HCT116 (cell line): ENCODE results near the gene SLC22A2. TPM values are rescaled to one million over a fixed set of nuclear protein-coding genes. Genes with fewer than 3 reads are reported as not detected.

Experiments used
- ATAC-seq: fragments of 200-7000 bp; cut with Tn5 transposase; 2 replicates; pipeline ENCODE4 v1.9.1; 2020; ENCODE audit warnings: mild to moderate bottlenecking, moderate library complexity
- BruUV-seq: library from RNA; stranded (reverse); fragments of 400-500 nt; replicated peaks from 2 replicates; lab custom pipeline; 2021; lab: Mats Ljungman, UMichigan
- CTCF ChIA-PET: fragments of 300-600 bp; sonication (Branson Sonifier 250); formaldehyde crosslinking; loops from one replicate; lab custom pipeline; 2021; ENCODE audit warnings: antibody characterized with exemption; lab: Charles Lee
- POLR2A ChIA-PET: fragments of 300-600, 350-600 bp; sonication (Branson Sonifier 250); formaldehyde crosslinking; loops from one replicate; lab custom pipeline; 2021; ENCODE audit warnings: antibody characterized with exemption; lab: Charles Lee
- RAD21 ChIA-PET, 2 experiments: fragments of 300-600 bp; sonication (Branson Sonifier 250); formaldehyde crosslinking; loops; one replicate each; lab custom pipeline; 2023; ENCODE audit warnings: low total read pairs in 2 of 2; ENCODE audit not compliant: uncharacterized antibody in 2 of 2, unreplicated experiment in 2 of 2, low non-redundant PET in 1 of 2; lab: Charles Lee
- DNase-seq: peaks from one replicate; pipeline ENCODE4 v3.0.0-alpha.2; 2010; ENCODE audit warnings: low read depth, low spot score
- H2AFZ ChIP-seq: fragments of 200-600 bp; shearing (Covaris generic), sonication (generic); 2 replicates; pipeline ENCODE4 v1.6.1; 2017; ENCODE audit warnings: low read depth, mixed run types, mixed read lengths, antibody characterized with exemption, low read length; ENCODE audit not compliant: poor library complexity, severe bottlenecking
- H3K27ac ChIP-seq: 2 replicates; pipeline ENCODE4 v1.5.1; 2012; ENCODE audit warnings: low read depth, low read length
- H3K27me3 ChIP-seq: fragments of 200-600 bp; sonication (generic); 2 replicates; pipeline ENCODE4 v1.6.1; 2016; ENCODE audit warnings: mixed run types, low read length, mixed read lengths; ENCODE audit not compliant: insufficient read depth
- H3K36me3 ChIP-seq, 2 experiments: fragments of 200-500 bp in 1 of 2; fragments of 200-600 bp in 1 of 2; sonication (Bioruptor generic) in 1 of 2; sonication (generic) in 1 of 2; 2 replicates each; pipeline versions ENCODE4 v1.5.1 to v1.6.1; 2014 to 2016; ENCODE audit warnings: low read length in 2 of 2, inconsistent platforms in 1 of 2, mixed read lengths in 1 of 2, mixed run types in 1 of 2; ENCODE audit not compliant: insufficient read depth in 2 of 2, control insufficient read depth in 1 of 2
- H3K4me1 ChIP-seq, 2 experiments: fragments of 200-600 bp in 1 of 2; sonication (generic) in 1 of 2; 2 replicates each; pipeline versions ENCODE4 v1.5.1 to v1.6.1; 2012 to 2017; ENCODE audit warnings: low read length in 2 of 2, inconsistent platforms in 1 of 2, mild to moderate bottlenecking in 1 of 2, mixed read lengths in 1 of 2, mixed run types in 1 of 2, moderate library complexity in 1 of 2; ENCODE audit not compliant: insufficient read depth in 2 of 2, control insufficient read depth in 1 of 2
- H3K4me2 ChIP-seq: fragments of 200-600 bp; sonication (generic); 2 replicates; pipeline ENCODE4 v1.6.1; 2017; ENCODE audit warnings: mixed run types, low read length, mixed read lengths
- H3K4me3 ChIP-seq, 2 experiments: fragments of 200-600 bp in 1 of 2; sonication (generic) in 1 of 2; replicated peaks in 1 of 2; 2 replicates each; pipeline ENCODE4 v1.5.1; 2011 to 2016; ENCODE audit warnings: low read length in 2 of 2, control low read depth in 1 of 2, low read depth in 1 of 2, mild to moderate bottlenecking in 1 of 2, mixed read lengths in 1 of 2, mixed run types in 1 of 2
- H3K79me2 ChIP-seq: fragments of 200-600 bp; sonication (generic); 2 replicates; pipeline ENCODE4 v1.6.1; 2017; ENCODE audit warnings: mild to moderate bottlenecking, mixed run types, low read length, moderate library complexity, mixed read lengths; ENCODE audit not compliant: insufficient read depth
- H3K9ac ChIP-seq: fragments of 200-600 bp; sonication (generic); 2 replicates; pipeline ENCODE4 v1.6.1; 2016; ENCODE audit warnings: low read length, mixed read lengths
- H3K9me2 ChIP-seq: fragments of 200-600 bp; sonication (generic), shearing (Covaris generic); 2 replicates; pipeline ENCODE4 v1.6.1; 2017; ENCODE audit warnings: mixed run types, mild to moderate bottlenecking, moderate library complexity; ENCODE audit not compliant: insufficient read depth
- H3K9me3 ChIP-seq, 2 experiments: fragments of 200-500 bp in 1 of 2; fragments of 200-600 bp in 1 of 2; sonication (Bioruptor generic) in 1 of 2; sonication (generic) in 1 of 2; 2 replicates each; pipeline ENCODE4 v1.6.1; 2014 to 2017; ENCODE audit warnings: low read length in 2 of 2, mixed read lengths in 2 of 2, inconsistent platforms in 1 of 2, low read depth in 1 of 2, mild to moderate bottlenecking in 1 of 2, mixed run types in 1 of 2, moderate library complexity in 1 of 2; ENCODE audit not compliant: control insufficient read depth in 1 of 2, insufficient read depth in 1 of 2
- H4K20me1 ChIP-seq: fragments of 200-600 bp; sonication (generic), shearing (Covaris generic); 2 replicates; pipeline ENCODE4 v1.6.1; 2017; ENCODE audit warnings: mixed run types, mild to moderate bottlenecking, moderate library complexity; ENCODE audit not compliant: insufficient read depth
- CEBPB ChIP-seq: IDR thresholded peaks from 2 replicates; pipeline ENCODE4 v1.6.1; 2012; ENCODE audit warnings: low read depth
- ELF1 ChIP-seq: IDR thresholded peaks from 2 replicates; pipeline ENCODE4 v1.6.1; 2012; ENCODE audit warnings: low read depth, borderline replicate concordance
- EZH2 ChIP-seq: fragments of 200-600 bp; sonication (generic); IDR thresholded peaks from 2 replicates; pipeline ENCODE4 v1.6.1; 2017; ENCODE audit warnings: antibody characterized with exemption, mixed run types
- EZH2phosphoT487 ChIP-seq: fragments of 200-600 bp; IDR thresholded peaks from 2 replicates; pipeline ENCODE4 v1.6.1; 2018; ENCODE audit warnings: antibody characterized with exemption, borderline replicate concordance
- POLR2A ChIP-seq: IDR thresholded peaks from 2 replicates; pipeline ENCODE4 v1.7.0; 2011; ENCODE audit warnings: borderline replicate concordance; ENCODE audit not compliant: insufficient read depth, insufficient read length; ENCODE audit errors: extremely low read depth
- POLR2AphosphoS5 ChIP-seq: IDR thresholded peaks from 2 replicates; pipeline ENCODE4 v1.6.1; 2011; ENCODE audit warnings: mild to moderate bottlenecking, low read depth, low read length, moderate library complexity
- RAD21 ChIP-seq: IDR thresholded peaks from 2 replicates; pipeline ENCODE4 v1.6.1; 2012; ENCODE audit warnings: low read depth, mild to moderate bottlenecking
- SIN3A ChIP-seq: IDR thresholded peaks from 2 replicates; pipeline ENCODE4 v1.6.1; 2012; ENCODE audit warnings: low read depth
- TCF7L2 ChIP-seq: IDR thresholded peaks from 2 replicates; pipeline ENCODE4 v1.7.0; 2011; ENCODE audit warnings: borderline replicate concordance, inconsistent platforms; ENCODE audit not compliant: insufficient read depth, insufficient read length; ENCODE audit errors: extremely low read depth
- YY1 ChIP-seq: IDR thresholded peaks from 2 replicates; pipeline ENCODE4 v1.6.1; 2011; ENCODE audit warnings: low read length, low read depth, moderate library complexity, mild to moderate bottlenecking; ENCODE audit not compliant: insufficient replicate concordance; ENCODE audit errors: extremely low read depth
- ZFX ChIP-seq: fragments of 450-650 bp; IDR thresholded peaks from 2 replicates; pipeline ENCODE4 v1.6.1; 2017
- ZNF274 ChIP-seq: fragments of 200-500 bp; sonication (Bioruptor generic); IDR thresholded peaks from 2 replicates; pipeline ENCODE4 v1.6.1; 2014; ENCODE audit warnings: mild to moderate bottlenecking, low read depth, low read length, inconsistent platforms
- intact Hi-C: fragments of 100-400 bp; cut with micrococcal nuclease; formaldehyde crosslinking; loops from 2 replicates; pipeline ENCODE4 v1.10.0; 2022
- total RNA-seq: library from RNA; stranded (reverse); gene quantifications from one replicate; pipeline ENCODE4 v1.2.1, GENCODE V29; 2021; ENCODE audit not compliant: unreplicated experiment
- TF ChIP-seq, protein P1 (sequence below): IDR thresholded peaks from 2 replicates; pipeline ENCODE4 v1.6.1; 2011; ENCODE audit warnings: mild to moderate bottlenecking, low read length, moderate library complexity; ENCODE audit not compliant: insufficient replicate concordance; ENCODE audit errors: extremely low read depth
- TF ChIP-seq, protein P2 (sequence below): IDR thresholded peaks from 2 replicates; pipeline ENCODE4 v1.6.1; 2012
- TF ChIP-seq, protein P3 (sequence below), 3 experiments: fragments of 200-600 bp in 1 of 3; sonication (generic) in 1 of 3; IDR thresholded peaks in 2 of 3; conservative IDR thresholded peaks in 1 of 3; 2 replicates each; pipeline ENCODE4 v1.5.1; 2012 to 2017; ENCODE audit warnings: low read depth in 2 of 3, low read length in 2 of 3, antibody characterized with exemption in 1 of 3, borderline replicate concordance in 1 of 3, control low read depth in 1 of 3, mild to moderate bottlenecking in 1 of 3, mixed read lengths in 1 of 3, mixed run types in 1 of 3, moderate library complexity in 1 of 3; ENCODE audit not compliant: insufficient read depth in 1 of 3

Gene SLC22A2
- total RNA-seq, 1 experiment from 2014 or later, result not detected

DNA sequence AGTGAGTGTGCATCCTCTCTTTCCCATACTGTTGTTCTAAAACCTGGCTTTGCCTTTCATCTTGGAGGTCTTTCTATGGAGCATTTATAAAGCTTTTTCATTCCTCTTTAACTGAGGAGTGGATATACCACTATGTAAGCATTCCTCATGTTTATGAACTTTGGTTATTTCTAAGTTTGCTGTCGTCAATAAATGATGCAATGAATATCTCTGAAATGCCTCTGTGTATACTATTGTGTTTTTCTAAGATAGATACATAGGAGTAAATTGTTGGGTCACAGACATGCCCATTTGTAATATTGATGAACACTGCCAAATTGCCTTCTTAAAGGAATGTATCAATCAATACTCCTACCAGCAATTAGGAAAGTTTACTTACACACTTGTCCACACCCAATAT lies 53.9 kb downstream of the SLC22A2 start:
- H3K79me2 ChIP-seq, result no peaks in the 10 kb centered on the region
- no peaks in the 10 kb centered on the region for H3K9me3 ChIP-seq
- POLR2A ChIA-PET, result no interaction called here
- H3K9me2 ChIP-seq, result no peaks in the 10 kb centered on the region
- H2AFZ ChIP-seq, result no peak overlapping the region
- no peak overlapping the region for H3K4me2 ChIP-seq
- H3K27ac ChIP-seq, result no peak overlapping the region
- H3K4me3 ChIP-seq, result no peak overlapping the region
- ATAC-seq, result no peak
- H3K4me1 ChIP-seq, result no peaks in the 10 kb centered on the region
- RAD21 ChIA-PET, result no interaction called here
- H3K27me3 ChIP-seq, result no peaks in the 10 kb centered on the region
- intact Hi-C loops, result no loop called here
- no peaks in the 10 kb centered on the region for H4K20me1 ChIP-seq
- no peak for DNase-seq
- BruUV-seq, result no TSS peak
- H3K9ac ChIP-seq, result no peak overlapping the region
- no peaks in the 10 kb centered on the region for H3K36me3 ChIP-seq
- TF ChIP-seq YY1 (no peak), SIN3A (no peak), ELF1 (no peak), ZFX (no peak)
- TF ChIP-seq, protein P1, sequence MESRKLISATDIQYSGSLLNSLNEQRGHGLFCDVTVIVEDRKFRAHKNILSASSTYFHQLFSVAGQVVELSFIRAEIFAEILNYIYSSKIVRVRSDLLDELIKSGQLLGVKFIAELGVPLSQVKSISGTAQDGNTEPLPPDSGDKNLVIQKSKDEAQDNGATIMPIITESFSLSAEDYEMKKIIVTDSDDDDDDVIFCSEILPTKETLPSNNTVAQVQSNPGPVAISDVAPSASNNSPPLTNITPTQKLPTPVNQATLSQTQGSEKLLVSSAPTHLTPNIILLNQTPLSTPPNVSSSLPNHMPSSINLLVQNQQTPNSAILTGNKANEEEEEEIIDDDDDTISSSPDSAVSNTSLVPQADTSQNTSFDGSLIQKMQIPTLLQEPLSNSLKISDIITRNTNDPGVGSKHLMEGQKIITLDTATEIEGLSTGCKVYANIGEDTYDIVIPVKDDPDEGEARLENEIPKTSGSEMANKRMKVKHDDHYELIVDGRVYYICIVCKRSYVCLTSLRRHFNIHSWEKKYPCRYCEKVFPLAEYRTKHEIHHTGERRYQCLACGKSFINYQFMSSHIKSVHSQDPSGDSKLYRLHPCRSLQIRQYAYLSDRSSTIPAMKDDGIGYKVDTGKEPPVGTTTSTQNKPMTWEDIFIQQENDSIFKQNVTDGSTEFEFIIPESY, result no peak
- TF ChIP-seq, all 23 proteins: peak for 0
- CTCF ChIA-PET, result no interaction called here

DNA sequence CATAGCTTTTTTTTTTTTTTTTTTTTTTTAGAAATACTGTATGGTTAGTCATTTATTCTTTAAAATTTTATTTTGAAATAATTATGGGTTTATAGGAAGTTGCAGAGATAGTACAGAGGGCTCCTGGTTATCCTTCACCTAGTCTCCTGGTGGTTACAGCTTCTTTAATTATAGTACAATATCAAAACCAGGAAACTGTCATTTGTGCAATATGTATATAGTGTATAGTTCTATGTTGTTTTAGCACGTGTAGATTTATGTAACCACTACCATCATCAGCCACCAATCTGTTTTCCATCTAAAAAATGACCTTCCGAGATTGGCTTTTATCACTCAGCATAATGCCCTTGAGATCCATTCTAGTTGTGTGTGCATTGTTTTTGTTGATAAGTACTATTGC lies 54.7 kb downstream of the SLC22A2 start:
- no TSS peak for BruUV-seq
- no peaks in the 10 kb centered on the region for H3K27me3 ChIP-seq
- no peak overlapping the region for H3K27ac ChIP-seq
- ChIA-PET RAD21 (no interaction called here), CTCF (interaction anchor here (0.6 kb wide), 1 partner anchor 291 kb away, joined by 3 read pairs; no protein-coding TSS in a partner anchor), POLR2A (no interaction called here)
- no peaks in the 10 kb centered on the region for H3K79me2 ChIP-seq
- no peaks in the 10 kb centered on the region for H3K9me2 ChIP-seq
- ATAC-seq (no peak), DNase-seq (no peak)
- H3K4me2 ChIP-seq, result no peak overlapping the region
- intact Hi-C loops, result no loop called here
- H3K36me3 ChIP-seq, result no peaks in the 10 kb centered on the region
- no peaks in the 10 kb centered on the region for H3K9me3 ChIP-seq
- no peak overlapping the region for H2AFZ ChIP-seq
- H4K20me1 ChIP-seq, result no peaks in the 10 kb centered on the region
- no peak overlapping the region for H3K4me3 ChIP-seq
- H3K9ac ChIP-seq, result no peak overlapping the region
- H3K4me1 ChIP-seq, result no peaks in the 10 kb centered on the region
- TF ChIP-seq YY1 (no peak), POLR2A (no peak), POLR2AphosphoS5 (no peak), ZFX (no peak), ELF1 (no peak), EZH2phosphoT487 (no peak), ZNF274 (no peak), EZH2 (no peak), RAD21 (no peak), CEBPB (no peak), TCF7L2 (no peak)
- TF ChIP-seq, protein P2, sequence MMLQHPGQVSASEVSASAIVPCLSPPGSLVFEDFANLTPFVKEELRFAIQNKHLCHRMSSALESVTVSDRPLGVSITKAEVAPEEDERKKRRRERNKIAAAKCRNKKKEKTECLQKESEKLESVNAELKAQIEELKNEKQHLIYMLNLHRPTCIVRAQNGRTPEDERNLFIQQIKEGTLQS, result no peak
- TF ChIP-seq, protein P3, sequence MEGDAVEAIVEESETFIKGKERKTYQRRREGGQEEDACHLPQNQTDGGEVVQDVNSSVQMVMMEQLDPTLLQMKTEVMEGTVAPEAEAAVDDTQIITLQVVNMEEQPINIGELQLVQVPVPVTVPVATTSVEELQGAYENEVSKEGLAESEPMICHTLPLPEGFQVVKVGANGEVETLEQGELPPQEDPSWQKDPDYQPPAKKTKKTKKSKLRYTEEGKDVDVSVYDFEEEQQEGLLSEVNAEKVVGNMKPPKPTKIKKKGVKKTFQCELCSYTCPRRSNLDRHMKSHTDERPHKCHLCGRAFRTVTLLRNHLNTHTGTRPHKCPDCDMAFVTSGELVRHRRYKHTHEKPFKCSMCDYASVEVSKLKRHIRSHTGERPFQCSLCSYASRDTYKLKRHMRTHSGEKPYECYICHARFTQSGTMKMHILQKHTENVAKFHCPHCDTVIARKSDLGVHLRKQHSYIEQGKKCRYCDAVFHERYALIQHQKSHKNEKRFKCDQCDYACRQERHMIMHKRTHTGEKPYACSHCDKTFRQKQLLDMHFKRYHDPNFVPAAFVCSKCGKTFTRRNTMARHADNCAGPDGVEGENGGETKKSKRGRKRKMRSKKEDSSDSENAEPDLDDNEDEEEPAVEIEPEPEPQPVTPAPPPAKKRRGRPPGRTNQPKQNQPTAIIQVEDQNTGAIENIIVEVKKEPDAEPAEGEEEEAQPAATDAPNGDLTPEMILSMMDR (IDR thresholded peaks at IDR 0.05 in 2 of 3, conservative IDR thresholded peaks at IDR 0.05 in 1 of 3; ENCODE audit: borderline replicate concordance in 1 of 3, insufficient read depth in 1 of 3, low read depth in 2 of 3, low read length in 2 of 3), result no peak
